NCI-H146 (cell line): ENCODE measurements around the gene ASB14.
"Not testable (repeated sequence)": the region's sequence is repeated elsewhere in the genome, so short reads cannot be mapped to it uniquely, and the experiment has no call there.

ENCODE experiments used
- DNase-seq: peaks from one replicate; lab custom pipeline; 2025; lab: John Stamatoyannopoulos, UW

ASB14 gene

DNA sequence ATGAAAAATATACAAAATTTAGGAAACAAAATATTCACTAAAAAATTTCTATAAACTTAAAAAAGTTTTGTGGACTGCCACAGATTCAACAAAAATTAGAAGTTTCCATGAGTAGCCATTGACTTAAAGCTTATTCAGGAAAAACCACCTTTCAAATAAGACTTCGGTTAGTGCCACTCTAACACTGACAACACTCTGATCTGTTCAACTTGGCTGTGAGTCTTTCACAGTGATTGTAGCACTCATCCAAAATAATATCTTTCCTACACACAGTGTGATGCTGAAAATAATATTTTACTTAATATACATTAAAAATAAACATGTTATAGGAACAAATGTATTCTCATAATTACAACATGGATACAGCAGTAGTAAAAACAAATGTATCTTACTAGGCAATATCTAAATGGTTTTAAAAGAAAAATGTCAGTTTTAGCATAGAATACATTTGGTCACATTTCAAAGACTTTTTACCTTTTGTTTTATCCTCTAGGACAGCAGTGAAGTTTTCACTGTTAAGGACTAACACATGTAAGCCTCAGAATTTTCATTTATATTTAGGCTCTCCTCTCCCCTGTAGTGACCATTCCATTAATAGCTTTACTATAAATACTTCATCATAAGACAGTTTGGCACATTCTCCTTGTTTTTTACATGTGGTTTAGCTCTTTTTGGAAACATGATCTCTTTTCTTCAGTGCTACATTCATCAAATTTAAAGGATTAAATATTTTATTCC, at the start of gene ASB14:
ASB14 (minus strand) TSS at position 527 of the 738 bp plus-strand sequence. CDS start 652 bp downstream, outside the sequence.
- no peak for DNase-seq

GRCh38 chr3:57339071-57339642, 46.7 kb upstream of the ASB14 start:
- not testable (repeated sequence) for DNase-seq

GRCh38 chr3:57338272-57339070, 46.0 kb upstream of the ASB14 start:
- not testable (repeated sequence) for DNase-seq

DNA sequence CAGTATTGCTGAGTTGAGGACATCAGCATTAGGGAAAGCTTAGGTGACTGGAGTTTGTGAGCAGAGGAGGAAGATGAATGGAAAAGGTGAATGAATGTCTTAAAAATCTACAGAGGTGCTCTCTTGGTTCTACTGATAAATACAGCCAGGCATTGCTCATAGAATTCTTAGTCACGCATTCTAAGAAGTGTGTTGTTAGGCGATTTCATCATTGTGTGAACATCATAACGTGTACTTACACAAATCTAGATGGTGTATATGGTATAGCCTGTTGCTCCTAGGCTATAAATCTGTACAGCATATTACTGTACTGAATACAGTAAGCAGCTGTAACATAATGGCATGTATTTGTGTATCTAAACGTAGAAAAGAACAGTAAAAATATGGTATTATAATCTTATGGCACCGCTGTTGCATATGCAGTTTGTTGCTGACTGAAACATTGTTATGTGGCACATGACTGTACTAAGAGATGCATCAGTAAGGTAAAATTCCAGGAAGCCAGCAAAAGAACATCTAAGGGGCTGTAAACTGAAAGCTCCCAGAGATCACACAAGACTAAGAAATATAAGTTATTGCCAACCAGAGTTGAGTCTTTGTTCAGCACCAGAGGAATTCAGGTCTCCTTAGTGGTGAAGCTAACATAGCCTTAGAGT, 42.9 kb upstream of the ASB14 start:
- no peak for DNase-seq

GRCh38 chr3:57331078-57331610, 38.7 kb upstream of the ASB14 start:
- DNase-seq, result peak; percentile 87

DNA sequence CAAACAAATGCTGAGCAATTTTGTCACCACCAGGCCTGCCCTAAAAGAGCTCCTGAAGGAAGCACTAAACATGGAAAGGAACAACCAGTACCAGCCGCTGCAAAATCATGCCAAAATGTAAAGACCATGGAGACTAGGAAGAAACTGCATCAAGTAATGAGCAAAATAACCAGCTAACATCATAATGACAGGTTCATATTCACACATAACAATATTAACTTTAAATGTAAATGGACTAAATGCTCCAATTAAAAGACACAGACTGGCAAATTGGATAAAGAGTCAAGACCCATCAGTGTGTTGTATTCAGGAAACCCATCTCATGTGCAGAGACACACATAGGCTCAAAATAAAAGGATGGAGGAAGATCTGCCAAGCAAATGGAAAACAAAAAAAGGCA, 34.0 kb upstream of the ASB14 start:
- not testable (repeated sequence) for DNase-seq

DNA sequence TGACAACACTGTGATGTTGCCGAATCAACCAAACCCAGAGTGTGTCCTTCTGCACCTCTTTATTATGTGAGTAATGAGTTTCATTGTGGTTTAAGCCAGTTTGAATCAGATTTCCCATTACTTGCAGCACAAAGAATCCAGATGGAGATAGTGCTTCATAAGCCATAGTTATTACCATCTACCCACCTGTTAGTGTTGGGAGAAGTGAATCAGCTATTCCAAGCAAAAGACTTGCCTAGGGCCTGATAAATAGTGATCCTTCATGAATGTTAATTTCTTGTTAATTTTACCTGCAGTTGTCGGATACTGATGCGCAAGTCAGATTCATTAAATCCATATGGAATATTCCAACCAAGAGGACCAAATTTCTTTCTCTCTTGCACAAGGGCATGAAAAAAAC, 21.7 kb upstream of the ASB14 start:
- no peak for DNase-seq

GRCh38 chr3:57309769-57310360, 17.4 kb upstream of the ASB14 start:
- no peak for DNase-seq

- not testable (repeated sequence) for DNase-seq
Observed at GRCh38 chr3:57303520-57303919, 11.0 kb upstream of the ASB14 start.

DNA sequence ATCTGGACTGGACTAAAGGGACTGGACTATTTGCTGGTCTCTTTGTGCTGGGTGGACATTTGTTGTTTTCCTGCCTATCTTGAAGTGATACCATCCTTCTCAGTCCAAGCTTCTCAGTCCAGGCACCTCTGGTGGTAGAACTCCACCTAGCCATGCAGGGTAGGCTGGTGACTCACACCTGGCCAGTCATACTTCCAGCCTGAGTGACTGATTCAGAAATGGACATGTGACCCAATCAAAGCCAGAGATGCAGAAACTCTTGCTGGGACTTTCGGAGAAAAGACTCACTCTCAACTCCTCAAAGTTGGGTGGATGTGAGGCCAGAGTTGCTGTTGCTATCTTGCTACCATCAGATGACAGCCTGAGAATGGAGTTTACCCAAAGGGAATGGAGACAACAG, 5.6 kb upstream of the ASB14 start:
- no peak for DNase-seq

- no peak for DNase-seq
Observed at GRCh38 chr3:57292897-57293526, 527 bp upstream of the ASB14 start.

GRCh38 chr3:57288403-57288802, 4.1 kb downstream of the ASB14 start:
- DNase-seq, result no peak

- DNase-seq, result no peak
Observed at GRCh38 chr3:57287205-57287604, 5.3 kb downstream of the ASB14 start.

GRCh38 chr3:57283334-57283733, 9.2 kb downstream of the ASB14 start:
- DNase-seq, result no peak

GRCh38 chr3:57281715-57282114, 10.8 kb downstream of the ASB14 start:
- no peak for DNase-seq

GRCh38 chr3:57279685-57280084, 12.8 kb downstream of the ASB14 start:
- DNase-seq, result no peak

DNA sequence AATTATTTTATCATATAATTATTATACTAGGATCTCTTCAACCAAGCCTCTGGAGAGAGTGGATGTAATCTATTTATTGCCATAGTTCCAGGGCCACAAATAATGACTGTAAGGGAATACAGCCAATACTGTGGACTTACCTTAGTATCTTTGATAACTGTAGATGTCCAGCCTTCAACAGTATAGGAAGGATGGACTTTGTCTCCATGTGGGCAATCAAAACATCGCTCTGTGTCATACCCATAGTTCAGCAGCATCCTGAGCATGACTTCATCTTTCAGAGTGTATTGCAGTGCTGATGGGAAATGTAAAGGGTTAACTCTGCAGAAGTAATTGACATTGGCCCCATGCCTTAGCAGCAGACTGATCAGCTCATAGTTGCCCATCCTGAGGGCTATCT, 14.2 kb downstream of the ASB14 start:
- DNase-seq, result no peak

- DNase-seq, result no peak
Observed at GRCh38 chr3:57275393-57275792, 17.1 kb downstream of the ASB14 start.

DNA sequence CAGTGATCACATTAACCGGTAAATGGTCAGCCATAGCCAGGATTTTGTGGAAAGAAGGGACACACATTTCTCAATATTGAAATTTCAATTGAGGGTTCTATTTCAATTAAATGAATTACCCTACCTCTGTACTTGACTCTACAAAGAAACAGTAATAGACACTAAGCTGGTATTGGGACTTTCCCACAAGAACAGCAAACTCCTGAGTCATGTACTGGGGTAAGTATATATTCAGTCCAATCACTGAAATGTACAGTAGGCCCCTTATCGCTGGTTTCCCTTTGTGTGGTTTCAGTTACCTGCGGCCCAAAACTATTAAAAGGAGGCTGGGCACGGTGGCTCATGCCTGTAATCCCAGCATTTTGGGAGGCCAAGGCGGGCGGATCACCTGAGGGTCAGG, 17.6 kb downstream of the ASB14 start:
- DNase-seq, result no peak

- no peak for DNase-seq
Observed at GRCh38 chr3:57268416-57268815, 24.1 kb downstream of the ASB14 start.

- no peak for DNase-seq
Observed at GRCh38 chr3:57261929-57262328, 30.6 kb downstream of the ASB14 start.
